GM18511 (cell line): ENCODE measurements around the gene SIX3.

Experiments
- ATAC-seq: cut with Tn5 transposase; IDR thresholded peaks from one replicate; pipeline ENCODE4 v1.9.1; 2021; ENCODE audit warnings: mild to moderate bottlenecking, moderate library complexity; ENCODE audit not compliant: unreplicated experiment

SIX3 gene

GRCh38 chr2:44980751-44981713, 39.5 kb downstream of the SIX3 start:
- no peak for ATAC-seq

DNA sequence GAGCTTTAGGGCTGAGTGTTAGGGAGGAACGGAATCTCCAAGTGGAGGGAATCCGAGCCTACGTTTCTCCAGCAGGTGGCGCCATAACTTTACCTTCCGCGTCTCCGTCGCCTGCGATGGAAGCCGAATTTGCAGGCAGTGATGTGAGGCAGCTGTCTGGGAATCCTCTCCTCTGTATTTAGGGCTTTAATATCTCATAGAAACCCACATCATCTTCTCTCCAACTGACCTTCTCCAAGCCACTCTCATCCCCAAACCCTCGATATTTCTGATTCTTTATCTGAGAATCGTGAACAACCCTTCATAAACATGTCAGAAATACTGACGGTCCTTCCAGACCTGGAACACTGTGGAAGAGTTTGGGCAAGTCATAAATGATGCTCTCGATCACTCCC, 40.2 kb downstream of the SIX3 start:
- peak; percentile 57 for ATAC-seq

DNA sequence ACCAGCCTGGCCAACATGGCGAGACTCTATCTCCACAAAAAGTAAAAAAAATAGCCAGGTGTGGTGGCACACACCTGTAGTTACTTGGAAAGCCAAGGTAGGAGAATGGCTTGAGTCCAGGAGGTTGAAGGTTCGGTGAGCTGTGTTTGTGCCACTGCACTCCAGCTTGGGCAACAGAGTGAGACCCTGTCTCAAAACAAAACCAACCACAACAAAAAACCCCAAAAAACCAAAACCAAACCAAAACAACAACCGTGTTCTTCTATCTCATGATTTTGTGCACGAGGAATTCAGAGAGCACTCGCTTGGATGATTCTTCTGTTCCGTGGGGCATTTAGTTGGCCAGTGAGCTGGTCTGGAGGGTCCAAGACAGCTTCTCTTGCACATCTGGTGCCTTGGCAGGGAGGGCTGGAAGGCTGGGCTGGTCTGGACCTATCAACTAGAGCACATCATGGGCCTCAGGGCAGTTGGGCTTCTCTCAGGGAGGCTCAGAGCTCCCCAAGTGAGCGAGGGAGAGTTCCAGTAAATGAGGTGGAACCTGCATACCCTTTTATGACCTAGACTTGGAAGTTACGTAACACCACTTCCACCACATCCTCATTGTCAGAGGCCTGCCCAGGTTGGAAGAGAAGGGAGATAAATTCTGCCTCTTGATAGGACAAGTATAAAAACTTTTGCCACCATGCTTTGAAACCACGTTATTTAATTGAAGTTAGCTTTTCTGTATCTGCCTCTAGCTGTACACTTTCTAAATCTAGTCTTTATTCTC, 42.5 kb downstream of the SIX3 start:
- ATAC-seq, result no peak

GRCh38 chr2:44989176-44989575, 47.7 kb downstream of the SIX3 start:
- ATAC-seq, result no peak

DNA sequence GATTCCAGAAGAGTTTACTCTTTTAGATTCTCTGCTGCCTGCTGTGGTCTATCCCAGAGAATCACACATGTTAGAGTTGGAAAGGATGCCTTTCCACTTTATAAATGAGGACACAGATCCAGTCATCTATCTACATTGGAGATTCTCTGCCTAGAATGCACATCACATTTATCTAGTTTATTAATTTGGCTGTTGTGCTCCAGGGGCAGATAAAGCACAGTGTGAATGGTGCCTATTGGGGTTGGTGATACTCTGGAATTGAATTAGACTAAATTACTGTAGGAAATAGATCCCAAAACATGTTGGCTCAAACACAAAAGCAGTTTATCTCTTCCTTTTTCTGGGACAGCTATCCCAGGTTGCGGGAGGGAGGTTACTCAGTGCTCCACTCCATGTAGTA, 52.9 kb downstream of the SIX3 start:
- no peak for ATAC-seq
